ENCODE results near the gene EFCAB5. TPM values are rescaled to one million over a fixed set of nuclear protein-coding genes. Genes with fewer than 3 reads are reported as not detected.
"Not testable (repeated sequence)": the region's sequence is repeated elsewhere in the genome, so short reads cannot be mapped to it uniquely, and the experiment has no call there.

Gene EFCAB5
- total and polyA plus RNA-seq, 10 of the 15 experiments (the other 5 are each of a cell fraction or from before 2014, with no cell fraction given) = 0.39 to 2.6 (median 1.0) TPM

DNA sequence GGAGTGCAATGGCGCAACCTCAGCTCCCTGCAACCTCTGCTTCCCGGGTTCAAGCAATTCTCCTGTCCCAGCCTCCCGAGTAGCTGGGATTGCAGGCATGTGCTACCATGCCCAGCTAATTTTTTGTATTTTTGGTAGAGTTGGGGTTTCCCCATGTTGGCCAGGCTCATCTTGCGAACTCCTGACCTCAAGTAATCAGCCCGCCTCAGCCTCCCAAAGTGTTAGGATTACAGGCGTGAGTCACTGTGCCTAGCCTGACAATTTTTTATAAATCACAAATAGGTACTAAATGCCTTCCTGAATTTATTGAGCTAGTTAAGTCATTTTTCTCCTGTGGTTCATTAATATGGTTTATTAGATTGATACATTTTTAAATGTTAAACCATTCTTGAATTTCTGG lies 206.4 kb downstream of the EFCAB5 start:
- SMC1A ChIA-PET (ENCODE audit: uncharacterized antibody, unreplicated experiment) = interaction anchor here (1.1 to 1.2 kb wide), 2 partner anchors 18 to 43 kb away, joined by 4 to 5 read pairs; no protein-coding TSS in a partner anchor
- DNase-seq (ENCODE audit: low read depth, low spot score); H3K27ac ChIP-seq (ENCODE audit: control insufficient read depth, insufficient read depth); H3K4me2 ChIP-seq (ENCODE audit: control insufficient read depth, insufficient read depth); H3K9me3 ChIP-seq (replicated peaks; ENCODE audit: control insufficient read depth, insufficient read depth, low read length); in situ Hi-C loops (cut with MboI); H4K20me1 ChIP-seq (ENCODE audit: control insufficient read depth, insufficient read depth); H3K4me1 ChIP-seq (ENCODE audit: control insufficient read depth, insufficient read depth, low read length); H3K4me3 ChIP-seq; RAD21 ChIA-PET (ENCODE audit: unreplicated experiment); FAIRE-seq; intact Hi-C loops (cut with micrococcal nuclease; ENCODE audit: unreplicated experiment); H3K27me3 ChIP-seq (replicated peaks in 1 of 2; ENCODE audit: control insufficient read depth in 2 of 2, insufficient read depth in 2 of 2, low read length in 1 of 2); H2AFZ ChIP-seq (ENCODE audit: control insufficient read depth, low read depth, low read length); H3K36me3 ChIP-seq (ENCODE audit: control insufficient read depth in 2 of 2, insufficient read depth in 2 of 2, low read length in 1 of 2); BruUV-seq (replicated peaks); H3K9ac ChIP-seq (ENCODE audit: control insufficient read depth, insufficient read depth, low read length): not testable (repeated sequence)
- CTCF ChIA-PET = interaction anchor here (1.0 to 3.9 kb wide), 3 partner anchors 23 to 48 kb away, joined by 3 to 16 read pairs (median 5); no protein-coding TSS in a partner anchor
- peak; percentile 53 for ATAC-seq
- peak; percentile 36; the same call in 1 of the 2 replicates for TF ChIP-seq NR2F1 (conservative IDR thresholded peaks at IDR 0.05)
- H3K79me2 ChIP-seq (ENCODE audit: control insufficient read depth, insufficient read depth, low read length) = peaks cover 10% of the 10 kb centered on the region
- POLR2A ChIA-PET = interaction anchor here (0.7 to 2.0 kb wide), 2 partner anchors 15 to 286 kb away, joined by 5 to 10 read pairs; no protein-coding TSS in a partner anchor
- 50% methylated on average over 6 of the region's 6 CpGs for WGBS (ENCODE audit: insufficient coverage, insufficient replicate concordance, low lambda C conversion rate, missing lambda C conversion rate)

DNA sequence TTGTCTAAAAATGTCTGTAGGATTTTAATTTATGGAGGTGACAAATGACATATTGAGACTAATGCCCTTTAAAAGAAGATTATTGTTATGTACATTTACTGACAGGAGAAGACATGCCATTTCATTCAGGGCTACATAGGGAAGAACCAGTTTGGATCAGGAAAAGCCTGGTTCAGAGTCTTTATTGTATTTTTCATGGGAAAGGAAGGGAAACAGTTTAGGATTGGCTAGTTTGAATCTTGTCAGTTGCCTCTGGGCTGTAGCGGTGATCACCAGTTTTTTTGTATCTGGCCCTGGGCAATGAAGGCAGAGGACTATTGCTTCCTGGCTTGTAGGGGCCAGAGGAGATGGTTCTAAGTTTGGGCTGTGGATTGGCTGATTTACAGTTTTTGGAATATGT lies 206.9 kb downstream of the EFCAB5 start:
- no peak for FAIRE-seq
- in situ Hi-C loops (cut with MboI) = no loop called here
- BruUV-seq (replicated peaks) = no TSS peak
- TF ChIP-seq RFX5 (IDR thresholded peaks at IDR 0.05; ENCODE audit: low read depth, low read length) = no peak
- TF ChIP-seq HCFC1 (IDR thresholded peaks at IDR 0.05; ENCODE audit: low read length) = no peak
- TF ChIP-seq ZBED1 (IDR thresholded peaks at IDR 0.05; ENCODE audit: borderline replicate concordance) = no peak
- TF ChIP-seq RBBP5 (conservative IDR thresholded peaks at IDR 0.05) = no peak
- TF ChIP-seq EGR1 (IDR thresholded peaks at IDR 0.05; ENCODE audit: borderline replicate concordance in 1 of 2, low read depth in 2 of 2, low read length in 2 of 2) = no peak
- no peak for TF ChIP-seq RCOR1 (conservative IDR thresholded peaks at IDR 0.05; ENCODE audit: low read depth, low read length)
- TF ChIP-seq, protein P1, sequence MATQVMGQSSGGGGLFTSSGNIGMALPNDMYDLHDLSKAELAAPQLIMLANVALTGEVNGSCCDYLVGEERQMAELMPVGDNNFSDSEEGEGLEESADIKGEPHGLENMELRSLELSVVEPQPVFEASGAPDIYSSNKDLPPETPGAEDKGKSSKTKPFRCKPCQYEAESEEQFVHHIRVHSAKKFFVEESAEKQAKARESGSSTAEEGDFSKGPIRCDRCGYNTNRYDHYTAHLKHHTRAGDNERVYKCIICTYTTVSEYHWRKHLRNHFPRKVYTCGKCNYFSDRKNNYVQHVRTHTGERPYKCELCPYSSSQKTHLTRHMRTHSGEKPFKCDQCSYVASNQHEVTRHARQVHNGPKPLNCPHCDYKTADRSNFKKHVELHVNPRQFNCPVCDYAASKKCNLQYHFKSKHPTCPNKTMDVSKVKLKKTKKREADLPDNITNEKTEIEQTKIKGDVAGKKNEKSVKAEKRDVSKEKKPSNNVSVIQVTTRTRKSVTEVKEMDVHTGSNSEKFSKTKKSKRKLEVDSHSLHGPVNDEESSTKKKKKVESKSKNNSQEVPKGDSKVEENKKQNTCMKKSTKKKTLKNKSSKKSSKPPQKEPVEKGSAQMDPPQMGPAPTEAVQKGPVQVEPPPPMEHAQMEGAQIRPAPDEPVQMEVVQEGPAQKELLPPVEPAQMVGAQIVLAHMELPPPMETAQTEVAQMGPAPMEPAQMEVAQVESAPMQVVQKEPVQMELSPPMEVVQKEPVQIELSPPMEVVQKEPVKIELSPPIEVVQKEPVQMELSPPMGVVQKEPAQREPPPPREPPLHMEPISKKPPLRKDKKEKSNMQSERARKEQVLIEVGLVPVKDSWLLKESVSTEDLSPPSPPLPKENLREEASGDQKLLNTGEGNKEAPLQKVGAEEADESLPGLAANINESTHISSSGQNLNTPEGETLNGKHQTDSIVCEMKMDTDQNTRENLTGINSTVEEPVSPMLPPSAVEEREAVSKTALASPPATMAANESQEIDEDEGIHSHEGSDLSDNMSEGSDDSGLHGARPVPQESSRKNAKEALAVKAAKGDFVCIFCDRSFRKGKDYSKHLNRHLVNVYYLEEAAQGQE (IDR thresholded peaks at IDR 0.05; ENCODE audit: low read depth, low read length) = no peak
- no peak for TF ChIP-seq ZZZ3 (IDR thresholded peaks at IDR 0.05; ENCODE audit: control insufficient read depth, insufficient read length, low read depth)
- TF ChIP-seq STAT3 (IDR thresholded peaks at IDR 0.05; ENCODE audit: low read depth, low read length) = no peak
- TF ChIP-seq ZNF207 (IDR thresholded peaks at IDR 0.05; ENCODE audit: borderline replicate concordance) = no peak
- TF ChIP-seq, protein P2, sequence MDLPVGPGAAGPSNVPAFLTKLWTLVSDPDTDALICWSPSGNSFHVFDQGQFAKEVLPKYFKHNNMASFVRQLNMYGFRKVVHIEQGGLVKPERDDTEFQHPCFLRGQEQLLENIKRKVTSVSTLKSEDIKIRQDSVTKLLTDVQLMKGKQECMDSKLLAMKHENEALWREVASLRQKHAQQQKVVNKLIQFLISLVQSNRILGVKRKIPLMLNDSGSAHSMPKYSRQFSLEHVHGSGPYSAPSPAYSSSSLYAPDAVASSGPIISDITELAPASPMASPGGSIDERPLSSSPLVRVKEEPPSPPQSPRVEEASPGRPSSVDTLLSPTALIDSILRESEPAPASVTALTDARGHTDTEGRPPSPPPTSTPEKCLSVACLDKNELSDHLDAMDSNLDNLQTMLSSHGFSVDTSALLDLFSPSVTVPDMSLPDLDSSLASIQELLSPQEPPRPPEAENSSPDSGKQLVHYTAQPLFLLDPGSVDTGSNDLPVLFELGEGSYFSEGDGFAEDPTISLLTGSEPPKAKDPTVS (IDR thresholded peaks at IDR 0.05; ENCODE audit: low read depth, low read length) = no peak
- no peak for TF ChIP-seq PAX8 (IDR thresholded peaks at IDR 0.05)

More for the DNA sequence above, 206.9 kb downstream of the EFCAB5 start:
- no peaks in the 10 kb centered on the region for H3K27me3 ChIP-seq (replicated peaks in 1 of 2; ENCODE audit: control insufficient read depth in 2 of 2, insufficient read depth in 2 of 2, low read length in 1 of 2)
- no peak overlapping the region for H3K4me2 ChIP-seq (ENCODE audit: control insufficient read depth, insufficient read depth)
- no peak for DNase-seq (ENCODE audit: low read depth, low spot score)
- H4K20me1 ChIP-seq (ENCODE audit: control insufficient read depth, insufficient read depth) = no peaks in the 10 kb centered on the region
- no peak overlapping the region for H3K9ac ChIP-seq (ENCODE audit: control insufficient read depth, insufficient read depth, low read length)
- ChIA-PET SMC1A (ENCODE audit: uncharacterized antibody, unreplicated experiment) (interaction anchor here (0.9 to 1.2 kb wide), 3 partner anchors 18 to 44 kb away, joined by 3 to 5 read pairs (median 4); no protein-coding TSS in a partner anchor), RAD21 (ENCODE audit: unreplicated experiment) (no interaction called here), CTCF (interaction anchor here (1.0 to 3.9 kb wide), 3 partner anchors 23 to 47 kb away, joined by 3 to 16 read pairs (median 5); no protein-coding TSS in a partner anchor), POLR2A (interaction anchor here (0.6 to 2.0 kb wide), 3 partner anchors 14 to 846 kb away, joined by 4 to 10 read pairs (median 5); no protein-coding TSS in a partner anchor)
- no peak overlapping the region; the same call in 1 of the 2 replicates for H3K27ac ChIP-seq (ENCODE audit: control insufficient read depth, insufficient read depth)
- H3K9me3 ChIP-seq (replicated peaks; ENCODE audit: control insufficient read depth, insufficient read depth, low read length) = no peaks in the 10 kb centered on the region; the same call in 2 of the 3 replicates
- WGBS (ENCODE audit: insufficient coverage, insufficient replicate concordance, low lambda C conversion rate, missing lambda C conversion rate) = 100% methylated on average over 1 of the region's 1 CpG
- intact Hi-C loops (cut with micrococcal nuclease; ENCODE audit: unreplicated experiment) = no loop called here
- no peaks in the 10 kb centered on the region; a peak in 1 of 4 replicates for H3K36me3 ChIP-seq (ENCODE audit: control insufficient read depth in 2 of 2, insufficient read depth in 2 of 2, low read length in 1 of 2)
- no peak overlapping the region for H3K4me3 ChIP-seq
- ATAC-seq = no peak
- H3K79me2 ChIP-seq (ENCODE audit: control insufficient read depth, insufficient read depth, low read length) = peaks cover 10% of the 10 kb centered on the region
- H3K4me1 ChIP-seq (ENCODE audit: control insufficient read depth, insufficient read depth, low read length) = no peaks in the 10 kb centered on the region; the same call in 1 of the 2 replicates
- no peak overlapping the region for H2AFZ ChIP-seq (ENCODE audit: control insufficient read depth, low read depth, low read length)

All from GM12878 (cell line).